Measurements from ENCODE around the gene ING3. TPM values are rescaled to one million over a fixed set of nuclear protein-coding genes. Genes with fewer than 3 reads are reported as not detected.
A peak's percentile ranks its signal among the peaks of the same experiment; 100 is the strongest.

The ING3 gene, protein sequence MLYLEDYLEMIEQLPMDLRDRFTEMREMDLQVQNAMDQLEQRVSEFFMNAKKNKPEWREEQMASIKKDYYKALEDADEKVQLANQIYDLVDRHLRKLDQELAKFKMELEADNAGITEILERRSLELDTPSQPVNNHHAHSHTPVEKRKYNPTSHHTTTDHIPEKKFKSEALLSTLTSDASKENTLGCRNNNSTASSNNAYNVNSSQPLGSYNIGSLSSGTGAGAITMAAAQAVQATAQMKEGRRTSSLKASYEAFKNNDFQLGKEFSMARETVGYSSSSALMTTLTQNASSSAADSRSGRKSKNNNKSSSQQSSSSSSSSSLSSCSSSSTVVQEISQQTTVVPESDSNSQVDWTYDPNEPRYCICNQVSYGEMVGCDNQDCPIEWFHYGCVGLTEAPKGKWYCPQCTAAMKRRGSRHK
- 18.8 and 20.6 TPM in 2 replicates for total RNA-seq (2014; rRNA removed; shearing (Covaris generic))

DNA sequence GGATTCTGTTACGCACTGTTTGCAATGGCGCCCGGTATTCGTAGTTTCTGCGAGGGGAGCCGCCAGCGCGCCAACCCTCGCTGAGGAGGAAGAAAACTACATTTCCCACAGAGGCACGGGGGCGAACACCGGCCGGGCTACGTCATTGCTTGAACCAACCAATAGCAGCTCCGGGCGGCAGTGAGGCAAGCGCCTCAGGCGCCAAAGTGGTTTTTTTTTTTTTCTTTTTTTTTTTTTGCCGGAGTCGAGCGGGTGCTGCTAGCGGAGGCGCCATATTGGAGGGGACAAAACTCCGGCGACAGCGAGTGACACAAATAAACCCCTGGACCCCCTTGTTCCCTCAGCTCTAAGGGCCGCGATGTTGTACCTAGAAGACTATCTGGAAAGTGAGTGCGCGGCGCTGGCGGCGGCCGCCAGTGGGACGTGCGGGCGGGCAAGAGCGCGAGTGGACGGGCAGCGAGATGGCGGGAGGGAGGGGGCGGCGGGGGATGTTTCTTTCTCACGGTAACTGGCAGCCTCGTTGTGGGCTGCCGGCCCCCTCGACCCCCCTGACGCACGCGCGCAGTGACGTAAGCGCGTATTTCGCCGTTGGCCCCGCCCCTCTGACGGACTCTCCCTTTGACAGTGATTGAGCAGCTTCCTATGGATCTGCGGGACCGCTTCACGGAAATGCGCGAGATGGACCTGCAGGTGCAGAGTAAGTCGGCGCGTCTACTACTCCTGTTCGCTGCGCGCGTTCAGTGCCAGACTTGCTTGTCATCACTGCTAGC lies at the start of gene ING3:
Gene ING3 (plus strand): TSS at position 239 of the 770 bp plus-strand sequence. CDS start 120 bp downstream, at position 359.
- DNase-seq (ENCODE audit: low read depth) = peak; percentile 98

DNA sequence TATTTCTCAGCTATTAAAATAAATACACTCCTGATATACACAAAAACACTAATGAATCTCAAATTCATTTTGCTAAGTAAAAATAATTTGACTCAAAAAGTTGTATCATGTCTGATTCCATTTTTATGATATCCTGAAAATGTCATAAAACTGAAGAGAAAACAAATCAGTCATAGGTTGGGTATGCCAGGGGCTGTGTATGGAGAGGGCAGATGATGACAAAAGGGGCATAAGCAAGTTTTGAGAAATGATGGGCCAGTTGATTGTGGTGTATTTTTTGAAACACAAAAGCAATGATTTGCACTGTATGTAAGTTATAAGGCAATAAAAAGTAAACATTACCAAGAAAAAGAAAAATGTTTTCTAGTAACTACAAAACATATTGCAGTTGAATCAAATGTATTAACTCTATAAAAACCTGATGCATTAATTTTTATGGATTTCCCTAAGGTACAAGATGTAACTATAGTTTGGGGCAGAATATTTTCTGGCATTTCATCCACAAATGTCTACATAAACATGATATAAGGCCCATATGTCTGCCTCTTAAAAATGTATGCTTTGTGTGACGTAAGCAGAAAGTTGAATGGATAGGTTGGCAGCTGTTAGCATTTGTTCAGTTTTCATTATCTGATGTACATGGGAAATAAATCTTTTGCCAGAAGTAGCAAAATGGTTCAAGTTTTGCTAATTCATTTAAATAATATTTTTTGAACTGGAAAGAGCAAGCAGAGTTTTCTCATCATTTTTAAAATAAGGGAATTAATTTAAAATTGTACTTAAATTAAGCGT lies 35.1 kb upstream of the ING3 start:
- no peak for DNase-seq (ENCODE audit: low read depth)

DNA sequence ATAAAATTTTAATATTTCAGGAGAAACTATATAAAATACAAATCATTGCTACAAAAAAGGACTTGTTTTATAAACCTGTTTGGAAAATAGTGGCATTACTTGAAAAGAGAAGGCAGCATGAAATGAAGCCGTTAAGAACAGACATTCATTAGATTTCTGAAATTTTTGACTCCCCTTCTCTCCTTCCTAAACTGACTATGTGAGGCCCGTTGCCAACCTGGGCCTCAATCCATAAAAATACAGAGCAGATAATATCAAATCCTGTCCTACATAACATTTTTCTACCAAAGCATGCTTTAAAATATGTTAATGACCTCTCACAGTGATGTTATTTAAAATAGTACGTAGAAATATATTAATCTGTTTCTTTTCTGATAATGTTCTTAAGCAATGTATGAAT lies 34.5 kb upstream of the ING3 start:
- DNase-seq (ENCODE audit: low read depth) = no peak

DNA sequence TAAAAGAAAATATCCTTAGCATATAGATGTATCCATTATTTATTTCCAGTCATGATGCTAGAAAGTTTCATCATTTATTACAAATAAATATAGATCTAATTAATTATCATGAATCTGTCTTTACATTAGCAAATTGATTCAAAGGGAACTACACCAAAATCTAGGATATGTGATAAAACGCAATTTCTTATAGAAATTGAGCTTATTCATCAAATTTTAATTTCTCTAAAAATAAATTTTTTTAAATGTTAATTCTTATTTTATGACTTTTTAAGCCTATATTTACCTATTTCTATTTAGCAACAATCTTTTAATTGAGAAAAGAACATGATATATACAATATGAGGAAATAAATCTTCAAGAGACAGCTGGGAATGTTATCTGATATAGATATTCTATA lies 34.0 kb upstream of the ING3 start:
- no peak for DNase-seq (ENCODE audit: low read depth)

DNA sequence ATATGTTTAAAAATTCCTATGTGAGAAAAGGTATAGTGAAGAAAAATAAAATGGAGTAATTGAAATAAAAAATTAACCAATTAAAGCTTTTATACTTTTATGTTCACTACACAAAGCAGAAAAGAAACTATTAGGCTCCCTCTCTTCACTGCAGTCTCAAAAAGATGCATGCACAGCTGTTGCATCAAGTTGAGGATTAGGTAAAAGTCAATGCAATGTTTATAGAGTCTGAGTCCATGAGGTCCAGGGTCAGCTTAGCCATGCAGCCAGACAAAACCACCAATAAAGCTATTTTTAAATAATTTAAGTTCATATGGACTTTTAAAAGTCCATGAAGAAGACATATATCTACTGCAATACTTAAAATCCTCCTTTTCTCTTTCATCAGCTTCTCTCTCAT lies 31.1 kb upstream of the ING3 start:
- no peak for DNase-seq (ENCODE audit: low read depth)

DNA sequence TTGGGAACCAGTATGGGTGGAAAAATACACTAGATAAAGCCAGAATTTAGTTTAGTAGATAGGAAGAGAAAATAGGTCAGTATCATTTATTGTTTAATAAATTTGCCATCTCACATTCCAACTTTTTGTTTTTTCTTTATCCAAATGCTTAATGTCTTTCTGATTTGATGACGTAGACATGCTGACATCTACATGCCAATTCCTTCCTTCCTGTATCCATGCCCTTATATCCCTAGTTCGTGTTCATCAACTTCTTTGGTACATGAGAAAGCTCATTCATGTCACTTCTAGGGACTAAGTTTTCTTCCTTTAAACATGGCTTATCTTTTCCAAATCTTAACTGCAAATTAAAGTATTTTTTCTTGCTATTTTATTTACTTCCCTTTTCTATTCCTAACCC lies 30.5 kb upstream of the ING3 start:
- no peak for DNase-seq (ENCODE audit: low read depth)

DNA sequence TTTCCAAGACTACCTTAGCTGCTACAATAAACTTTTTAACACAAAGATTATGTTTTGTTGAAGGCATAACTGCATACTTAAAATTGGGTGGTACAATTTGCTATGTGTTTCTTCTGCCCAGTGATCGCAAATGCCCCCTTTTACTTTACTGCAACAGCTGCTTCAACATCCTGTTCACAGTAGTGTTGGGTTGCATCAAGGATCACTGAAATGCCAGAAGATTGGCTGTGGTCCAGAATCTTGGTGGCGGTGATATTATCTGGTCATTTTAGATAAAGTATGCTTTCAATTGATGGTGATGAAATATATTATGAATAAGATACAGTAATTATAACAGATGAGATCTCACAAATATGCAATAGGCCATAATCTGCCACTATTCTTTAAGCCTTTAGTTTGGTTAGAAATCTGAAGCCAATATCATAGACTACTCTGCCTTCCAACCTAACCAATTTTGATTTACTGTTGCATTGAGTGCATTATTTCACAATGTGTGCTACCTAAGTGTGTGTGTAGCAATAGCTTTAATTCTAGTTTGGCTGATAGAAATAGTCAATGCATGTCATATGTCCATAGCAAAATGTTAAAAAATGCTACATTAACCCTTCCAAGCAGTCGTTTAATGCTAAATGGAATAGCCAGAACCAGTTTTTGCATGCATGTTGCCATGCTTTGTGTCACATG lies 29.8 kb upstream of the ING3 start:
- no peak for DNase-seq (ENCODE audit: low read depth)

DNA sequence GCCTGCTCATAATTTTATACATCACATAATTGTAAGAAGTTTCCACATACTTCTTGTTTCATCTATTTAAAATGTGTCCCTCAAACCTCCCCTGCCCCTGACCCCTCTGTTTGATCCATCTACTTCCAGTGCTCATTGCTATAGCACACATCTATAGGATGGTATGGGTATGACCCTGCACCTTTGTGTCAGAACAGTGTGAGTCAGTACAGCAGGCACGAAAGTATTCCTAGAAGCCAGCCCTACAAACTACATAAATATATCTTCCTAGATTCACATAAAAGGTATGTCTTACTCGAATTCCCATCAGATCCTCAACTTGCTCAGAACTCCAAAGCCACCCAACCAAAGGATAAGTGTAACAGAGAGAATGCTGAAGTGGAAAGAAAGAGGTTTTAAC lies 25.7 kb upstream of the ING3 start:
- DNase-seq (ENCODE audit: low read depth) = no peak

DNA sequence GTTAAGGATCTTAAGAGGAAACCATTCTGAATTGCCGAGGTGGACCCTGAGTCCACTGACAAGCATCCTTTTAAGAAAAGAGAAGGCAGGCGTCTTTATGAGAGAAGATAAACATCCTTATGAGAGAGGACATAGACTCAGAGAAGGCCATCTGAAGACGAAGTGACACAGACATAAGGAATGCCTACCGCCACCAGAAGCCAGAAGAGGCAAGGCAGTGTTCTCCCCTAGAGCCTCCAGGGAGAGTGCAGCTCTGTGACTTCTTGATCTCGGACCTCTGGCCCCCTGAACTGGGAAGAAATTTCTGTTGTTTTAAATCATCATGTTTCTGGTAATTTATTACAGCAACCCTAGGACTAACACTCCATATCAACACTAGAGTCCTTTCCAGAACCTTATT lies 25.2 kb upstream of the ING3 start:
- peak; percentile 7 for DNase-seq (ENCODE audit: low read depth)

DNA sequence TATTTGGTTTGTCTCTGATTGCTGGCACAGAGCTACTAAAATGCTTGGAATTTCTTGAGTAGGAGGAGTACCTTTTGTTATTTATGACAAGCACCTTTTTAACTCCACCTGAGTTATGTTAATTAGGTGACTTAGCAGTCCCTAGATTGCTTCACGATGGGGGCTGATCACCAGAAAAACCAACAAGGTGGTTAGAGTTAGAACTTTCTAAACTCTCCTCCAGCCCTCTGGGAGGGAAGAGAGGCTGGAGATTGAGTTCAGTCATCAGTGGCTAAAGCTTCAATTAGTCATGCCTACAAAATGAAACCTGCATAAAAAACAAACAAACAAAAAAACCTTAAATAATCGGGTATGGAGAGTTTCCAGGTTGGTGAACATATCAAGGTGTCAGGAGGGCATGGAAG lies 23.6 kb upstream of the ING3 start:
- peak; percentile 21 for DNase-seq (ENCODE audit: low read depth)

DNA sequence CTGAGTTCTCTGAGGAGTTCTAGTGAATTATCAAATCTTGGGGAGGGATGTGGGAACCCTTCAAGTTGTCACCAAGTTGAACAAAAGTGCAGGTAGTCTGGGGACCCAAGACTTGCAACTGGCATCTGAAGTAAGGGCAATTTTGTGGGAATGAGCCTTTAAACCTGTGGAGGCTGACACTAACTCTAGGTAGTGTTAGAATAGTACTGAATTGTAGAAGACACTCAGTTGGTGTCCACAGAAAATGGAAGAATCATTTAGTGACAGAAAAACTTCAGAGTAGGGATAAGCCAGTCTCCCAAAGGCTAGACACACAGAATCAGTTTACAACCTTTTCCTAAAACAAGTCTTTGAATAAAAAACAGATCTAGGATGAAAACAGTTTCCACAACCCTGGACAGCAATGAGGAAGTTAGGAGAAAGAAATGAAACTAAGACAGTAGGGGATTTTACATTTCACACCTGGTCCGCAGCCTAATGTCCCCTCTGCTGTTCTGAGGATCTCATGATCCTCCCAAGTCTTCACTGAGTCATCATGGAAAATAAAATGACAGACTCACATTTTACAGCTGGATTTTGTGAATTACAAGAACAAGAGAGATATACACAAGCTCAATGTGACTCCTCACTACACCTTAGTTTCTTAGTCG lies 23.0 kb upstream of the ING3 start:
- no peak for DNase-seq (ENCODE audit: low read depth)

DNA sequence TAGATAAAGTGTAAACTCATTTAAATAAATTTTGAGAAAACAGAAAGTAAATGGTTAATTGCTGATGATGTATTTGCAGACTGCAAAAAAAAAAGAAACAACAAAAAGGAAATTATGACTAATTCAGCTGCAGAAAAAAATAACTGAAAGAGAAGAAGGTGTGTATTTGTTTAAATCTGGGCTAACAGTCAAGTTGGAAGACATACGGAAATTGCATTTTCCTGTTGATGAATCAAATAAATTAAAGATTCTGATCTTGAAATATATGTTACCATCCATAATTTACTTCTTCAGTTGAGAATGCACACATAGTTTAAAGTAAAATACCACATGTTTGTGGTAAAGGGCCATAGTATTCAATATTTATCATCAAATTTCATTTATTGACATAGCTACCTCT lies 19.3 kb upstream of the ING3 start:
- DNase-seq (ENCODE audit: low read depth) = no peak

DNA sequence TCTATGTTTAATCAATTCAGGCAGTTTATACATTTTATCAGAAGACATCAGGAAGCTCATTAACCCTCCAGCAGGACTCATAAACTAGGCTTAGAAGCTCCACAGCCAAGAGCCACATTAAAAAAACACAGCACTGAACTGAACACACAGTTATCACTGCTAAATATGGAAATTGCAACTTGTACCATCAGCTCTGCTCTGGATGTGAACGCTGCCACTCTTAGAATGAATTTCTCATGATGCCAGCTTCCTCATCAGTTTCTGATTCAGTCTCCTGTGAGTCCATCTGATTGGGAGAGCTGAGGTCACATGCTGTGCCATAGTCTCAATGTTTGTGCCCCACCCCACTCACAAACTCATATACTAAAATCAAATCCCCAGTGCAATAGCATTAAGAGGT lies 17.1 kb upstream of the ING3 start:
- no peak for DNase-seq (ENCODE audit: low read depth)

DNA sequence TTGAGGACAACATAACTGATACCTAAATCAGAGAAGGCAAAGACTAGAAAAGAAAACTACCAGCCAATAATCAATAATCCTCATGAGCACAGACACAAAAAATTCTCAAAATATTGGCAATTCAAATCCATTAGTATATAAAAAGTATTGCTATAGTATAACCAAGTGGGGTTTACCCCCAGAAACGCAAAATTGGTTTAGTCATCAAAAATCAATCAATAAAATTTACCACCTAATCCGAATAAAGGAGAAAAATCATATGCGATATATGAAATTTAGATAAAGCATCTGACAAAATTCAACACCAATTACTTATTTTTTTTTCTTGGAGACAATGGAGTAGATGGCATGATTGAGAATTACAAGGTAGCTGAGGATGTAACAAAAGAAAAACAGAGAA lies 11.2 kb upstream of the ING3 start:
- no peak for DNase-seq (ENCODE audit: low read depth)

DNA sequence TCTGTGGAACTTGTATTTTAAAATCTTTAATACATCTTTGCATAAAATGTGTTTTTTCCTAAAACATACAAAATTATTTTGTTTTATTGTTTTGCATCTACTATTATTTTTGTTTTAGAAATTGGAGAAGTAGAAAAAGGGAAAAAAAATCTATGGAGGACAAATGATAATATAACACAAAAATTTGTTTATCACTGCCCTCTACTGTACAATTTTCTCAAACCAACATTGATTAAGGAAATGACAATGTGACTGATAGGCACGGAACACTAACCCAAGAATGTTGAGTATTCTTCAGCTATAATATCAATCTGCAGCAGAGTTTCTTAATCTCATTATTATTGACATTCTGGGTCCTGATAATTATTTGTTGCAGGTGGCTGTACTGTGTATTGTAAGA lies 9.5 kb upstream of the ING3 start:
- DNase-seq (ENCODE audit: low read depth) = peak; percentile 18

DNA sequence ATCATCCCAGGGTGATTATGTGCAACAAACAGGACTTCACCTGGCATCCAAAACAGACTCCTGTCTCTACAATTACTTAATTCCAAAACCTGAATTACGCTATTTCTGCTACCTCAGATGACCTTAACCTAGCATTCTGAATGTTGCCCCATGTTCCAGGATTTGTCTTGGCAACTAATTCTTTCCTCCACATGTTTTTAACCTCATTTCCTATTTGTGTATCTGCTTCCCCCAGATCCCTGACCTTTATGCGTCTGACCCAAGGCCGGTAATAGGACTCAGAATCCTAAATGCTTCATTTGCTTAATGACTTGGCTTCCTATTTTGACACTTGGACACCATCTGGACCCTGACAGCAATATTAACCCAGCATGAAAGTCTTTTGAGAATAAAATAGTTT lies 8.7 kb upstream of the ING3 start:
- DNase-seq (ENCODE audit: low read depth) = no peak

DNA sequence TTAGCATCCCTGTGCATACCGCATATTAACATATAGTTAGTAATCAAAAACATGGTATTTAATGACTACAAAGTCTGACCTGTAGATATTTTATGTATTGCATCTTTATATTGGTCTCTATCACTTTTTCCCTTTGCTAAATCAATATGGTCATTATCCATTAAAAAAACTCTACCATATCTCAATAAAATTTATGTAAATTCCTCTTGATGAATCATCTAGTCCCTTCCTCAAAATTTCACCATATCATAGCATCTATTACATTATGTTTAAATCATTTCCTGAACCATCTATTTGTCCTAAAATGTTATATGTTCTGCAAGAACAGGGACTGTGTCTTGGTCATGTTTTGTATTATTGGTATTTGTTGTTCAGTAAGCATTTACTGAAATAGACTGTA lies 7.7 kb upstream of the ING3 start:
- no peak for DNase-seq (ENCODE audit: low read depth)

DNA sequence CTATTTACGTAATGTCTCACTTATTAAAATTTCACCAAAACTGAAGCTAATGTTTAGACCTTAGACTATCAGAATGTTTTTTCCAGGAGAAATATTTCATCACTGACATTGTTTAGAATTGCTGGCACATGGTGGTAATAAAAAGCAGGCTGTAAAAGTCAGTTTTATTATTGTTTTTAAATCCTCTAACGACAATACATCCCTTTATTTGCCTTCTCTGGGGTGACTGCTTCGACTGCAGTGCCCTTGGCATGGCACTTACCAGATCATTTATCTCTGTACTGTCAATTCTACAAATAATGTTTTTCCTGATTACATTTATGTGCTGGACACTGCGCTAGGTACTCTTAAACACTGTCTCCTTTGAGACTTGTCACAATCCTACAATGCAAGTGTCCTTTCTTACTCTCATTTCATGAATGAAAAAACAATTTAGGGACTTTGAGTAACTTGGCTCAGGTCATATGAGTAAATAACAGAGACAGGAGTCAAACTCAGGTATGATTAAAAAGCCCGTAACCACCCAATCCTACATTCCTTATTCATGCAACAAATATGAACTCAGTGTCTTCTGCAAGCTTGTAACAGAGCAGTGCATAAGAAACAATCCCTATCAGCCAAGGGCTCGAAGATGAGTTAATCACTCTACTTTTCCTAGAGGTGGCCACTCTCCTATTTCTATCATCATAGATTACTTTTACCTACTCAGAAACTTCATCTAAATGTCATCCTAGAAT lies 5.6 kb upstream of the ING3 start:
- DNase-seq (ENCODE audit: low read depth) = no peak

DNA sequence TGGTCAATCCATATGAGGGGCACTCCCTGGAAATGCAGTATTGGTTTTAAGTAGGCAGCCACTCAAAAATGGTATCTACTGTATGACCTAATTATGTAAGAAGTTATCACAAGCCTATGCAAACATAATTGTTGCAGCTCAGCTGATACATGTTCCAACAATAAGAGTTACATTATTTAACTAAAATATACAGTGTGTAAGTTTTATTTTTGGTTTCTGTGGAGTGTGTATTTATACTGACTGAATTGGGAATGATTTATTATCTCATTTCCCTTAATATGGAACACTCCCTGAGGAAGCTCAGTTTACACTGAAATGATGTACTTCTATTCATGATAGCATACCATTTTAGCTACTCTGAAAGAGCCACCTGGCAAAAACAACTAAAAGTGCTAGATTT lies 2.6 kb upstream of the ING3 start:
- DNase-seq (ENCODE audit: low read depth) = no peak

DNA sequence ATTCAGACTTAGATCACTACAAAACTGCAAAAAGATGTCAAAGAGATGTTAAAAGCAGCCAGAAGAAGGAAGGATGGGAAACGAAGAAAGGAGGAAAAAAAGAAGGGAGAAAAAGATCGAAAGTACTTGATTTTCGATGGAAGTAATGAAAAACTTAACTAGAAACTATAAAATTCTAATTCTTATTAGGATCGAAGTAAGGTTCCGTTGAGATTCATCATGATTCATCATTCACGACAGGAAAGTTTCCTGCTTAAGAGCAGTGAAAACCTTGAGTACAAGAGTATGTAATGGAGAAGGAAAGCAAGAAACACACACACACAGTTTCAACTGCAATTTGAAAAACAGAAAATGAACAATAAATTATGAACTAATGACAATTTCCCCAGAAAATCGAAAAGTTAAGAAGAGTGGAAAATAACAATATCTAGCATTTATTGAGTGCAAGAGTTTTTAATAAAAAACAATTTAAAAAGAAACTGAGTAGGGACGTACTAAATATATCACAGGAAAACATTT lies 1.1 kb upstream of the ING3 start:
- peak; percentile 33 for DNase-seq (ENCODE audit: low read depth)

Data from M059J (cell line).